IMR-90 (cell line): Measurements from ENCODE around the gene MAEA. TPM values are rescaled to one million over a fixed set of nuclear protein-coding genes. Genes with fewer than 3 reads are reported as not detected.

ENCODE experiments used
- ATAC-seq: fragments of 200-7000 bp; cut with Tn5 transposase; 2 replicates; pipeline ENCODE4 v1.9.1; 2020; ENCODE audit warnings: low read depth, mild to moderate bottlenecking, moderate library complexity
- BruUV-seq: library from RNA; stranded (reverse); fragments of 400-500 nt; replicated peaks from 2 replicates; lab custom pipeline; 2021; lab: Mats Ljungman, UMichigan
- CTCF ChIA-PET: fragments of 300-600 bp; formaldehyde crosslinking; extraction: SDS; loops from one replicate; lab custom pipeline; 2021; ENCODE audit warnings: antibody characterized with exemption; lab: Yijun Ruan, JAX
- POLR2A ChIA-PET: fragments of 300-600 bp; sonication (Branson Sonifier 250); formaldehyde crosslinking; loops from one replicate; lab custom pipeline; 2022; ENCODE audit warnings: antibody characterized with exemption; ENCODE audit not compliant: unreplicated experiment; lab: Charles Lee
- DNase-seq: peaks from one replicate; pipeline ENCODE4 v3.0.0; 2013
- H2AFZ ChIP-seq: replicated peaks from 2 replicates; pipeline ENCODE3; 2013; ENCODE audit warnings: low read length, mild to moderate bottlenecking; ENCODE audit not compliant: poor library complexity
- H2AK5ac ChIP-seq: 2 replicates; pipeline ENCODE4 v1.6.1; 2013; ENCODE audit warnings: low read depth, low read length, inconsistent platforms
- H2AK9ac ChIP-seq: replicated peaks from 2 replicates; pipeline ENCODE3; 2013; ENCODE audit warnings: mild to moderate bottlenecking, low read depth, low read length, moderate library complexity; ENCODE audit not compliant: poor library complexity
- H2BK120ac ChIP-seq: 2 replicates; pipeline ENCODE4 v1.6.1; 2013; ENCODE audit warnings: low read depth, low read length, inconsistent platforms
- H2BK15ac ChIP-seq: 3 replicates; pipeline ENCODE4 v1.6.1; 2013; ENCODE audit warnings: low read depth, low read length, inconsistent platforms
- H2BK20ac ChIP-seq: 2 replicates; pipeline ENCODE4 v1.6.1; 2013; ENCODE audit warnings: low read depth, mild to moderate bottlenecking, inconsistent platforms, low read length, moderate library complexity
- H2BK5ac ChIP-seq: 2 replicates; pipeline ENCODE4 v1.6.1; 2013; ENCODE audit warnings: mild to moderate bottlenecking, low read depth, low read length, inconsistent platforms; ENCODE audit not compliant: poor library complexity, severe bottlenecking
- H3K14ac ChIP-seq: replicated peaks from 2 replicates; pipeline ENCODE4 v1.6.1; 2013; ENCODE audit warnings: low read depth, low read length, inconsistent platforms
- H3K18ac ChIP-seq: 2 replicates; pipeline ENCODE4 v1.6.1; 2013; ENCODE audit warnings: low read depth, low read length, control low read depth
- H3K23ac ChIP-seq: 2 replicates; pipeline ENCODE4 v1.6.1; 2013; ENCODE audit warnings: low read depth, low read length, inconsistent platforms
- H3K27ac ChIP-seq: 2 replicates; pipeline ENCODE4 v1.5.1; 2013; ENCODE audit warnings: mild to moderate bottlenecking, control low read depth, low read length; ENCODE audit not compliant: insufficient read depth
- H3K27me3 ChIP-seq: 2 replicates; pipeline ENCODE4 v1.6.1; 2013; ENCODE audit warnings: low read length; ENCODE audit not compliant: control insufficient read depth, insufficient read depth
- H3K36me3 ChIP-seq: 2 replicates; pipeline ENCODE4 v1.6.1; 2013; ENCODE audit warnings: low read length, mixed read lengths; ENCODE audit not compliant: control insufficient read depth, insufficient read depth
- H3K4ac ChIP-seq: 2 replicates; pipeline ENCODE4 v1.6.1; 2013; ENCODE audit warnings: low read depth, low read length, inconsistent platforms
- H3K4me1 ChIP-seq: 2 replicates; pipeline ENCODE4 v1.6.1; 2013; ENCODE audit warnings: low read length, mixed read lengths; ENCODE audit not compliant: control insufficient read depth, insufficient read depth
- H3K4me2 ChIP-seq: 2 replicates; pipeline ENCODE4 v1.6.1; 2013; ENCODE audit warnings: low read depth, mild to moderate bottlenecking, control low read depth, low read length, moderate library complexity
- H3K4me3 ChIP-seq: 2 replicates; pipeline ENCODE4 v1.5.1; 2013; ENCODE audit warnings: low read depth, mild to moderate bottlenecking, control low read depth, low read length, moderate library complexity; ENCODE audit not compliant: insufficient read depth
- H3K56ac ChIP-seq: 2 replicates; pipeline ENCODE4 v1.6.1; 2013; ENCODE audit warnings: low read length, inconsistent platforms; ENCODE audit not compliant: insufficient read depth; ENCODE audit errors: extremely low read depth
- H3K79me1 ChIP-seq, 2 experiments: 2 replicates each; pipeline ENCODE4 v1.6.1; 2013; ENCODE audit warnings: low read length in 2 of 2, inconsistent platforms in 1 of 2, low read depth in 1 of 2
- H3K9ac ChIP-seq: 2 replicates; pipeline ENCODE4 v1.6.1; 2013; ENCODE audit warnings: low read depth, low read length, control low read depth
- H3K9me1 ChIP-seq: 2 replicates; pipeline ENCODE4 v1.6.1; 2013; ENCODE audit warnings: low read length, inconsistent platforms; ENCODE audit not compliant: insufficient read depth
- H3K9me3 ChIP-seq: 2 replicates; pipeline ENCODE4 v1.6.1; 2013; ENCODE audit warnings: low read length; ENCODE audit not compliant: control insufficient read depth, insufficient read depth
- H4K20me1 ChIP-seq: 2 replicates; pipeline ENCODE4 v1.6.1; 2013; ENCODE audit warnings: low read length, inconsistent platforms; ENCODE audit not compliant: insufficient read depth
- H4K5ac ChIP-seq: 2 replicates; pipeline ENCODE4 v1.6.1; 2013; ENCODE audit warnings: mild to moderate bottlenecking, low read depth, low read length, control low read depth
- H4K8ac ChIP-seq, 2 experiments: 2 replicates each; pipeline ENCODE4 v1.6.1; 2013; ENCODE audit warnings: low read depth in 2 of 2, low read length in 2 of 2, control low read depth in 1 of 2, inconsistent platforms in 1 of 2
- H4K91ac ChIP-seq: 2 replicates; pipeline ENCODE4 v1.6.1; 2013; ENCODE audit warnings: low read depth, low read length, inconsistent platforms; ENCODE audit not compliant: insufficient read depth
- BHLHE40 ChIP-seq: fragments of 150-350 bp; IDR thresholded peaks from 2 replicates; pipeline ENCODE4 v1.6.1; 2016; ENCODE audit warnings: mild to moderate bottlenecking, low read depth, low read length
- CEBPB ChIP-seq: IDR thresholded peaks from 2 replicates; pipeline ENCODE4 v1.6.1; 2012; ENCODE audit warnings: low read depth, low read length, improper control_type of control experiment
- CTCF ChIP-seq: conservative IDR thresholded peaks from 2 replicates; pipeline ENCODE4 v1.5.1; 2012; ENCODE audit warnings: mild to moderate bottlenecking, low read depth, low read length, improper control_type of control experiment
- FOS ChIP-seq: fragments of 150-350 bp; IDR thresholded peaks from 2 replicates; pipeline ENCODE4 v1.6.1; 2016; ENCODE audit warnings: low read depth, low read length
- MAFK ChIP-seq: IDR thresholded peaks from 2 replicates; pipeline ENCODE4 v1.6.1; 2012; ENCODE audit warnings: low read depth, low read length, improper control_type of control experiment
- MAZ ChIP-seq: IDR thresholded peaks from 2 replicates; pipeline ENCODE4 v1.6.1; 2012; ENCODE audit warnings: low read depth, mild to moderate bottlenecking, low read length, improper control_type of control experiment, moderate library complexity, borderline replicate concordance
- MXI1 ChIP-seq: IDR thresholded peaks from 2 replicates; pipeline ENCODE4 v1.6.1; 2012; ENCODE audit warnings: low read depth, mild to moderate bottlenecking, low read length, moderate library complexity, borderline replicate concordance
- NFE2L2 ChIP-seq: fragments of 150-350 bp; IDR thresholded peaks from 2 replicates; pipeline ENCODE4 v1.6.1; 2016; ENCODE audit warnings: low read depth, mild to moderate bottlenecking, low read length
- POLR2A ChIP-seq: IDR thresholded peaks from 2 replicates; pipeline ENCODE4 v1.6.1; 2012; ENCODE audit warnings: mild to moderate bottlenecking, low read depth, low read length
- RCOR1 ChIP-seq: IDR thresholded peaks from 2 replicates; pipeline ENCODE4 v1.6.1; 2012; ENCODE audit warnings: mild to moderate bottlenecking, low read length, improper control_type of control experiment; ENCODE audit not compliant: insufficient replicate concordance
- SMC3 ChIP-seq: fragments of 150-350 bp; IDR thresholded peaks from 2 replicates; pipeline ENCODE4 v1.6.1; 2016; ENCODE audit warnings: low read depth, mild to moderate bottlenecking, antibody characterized with exemption, low read length, moderate library complexity
- WGBS, 2 experiments: methylation state at CpG; one replicate each; pipeline versions ENCODE4 v1.1.5 to v1.1.7; 2013; ENCODE audit warnings: missing lambda C conversion rate in 2 of 2; ENCODE audit not compliant: insufficient read length in 1 of 2; ENCODE audit errors: extremely low coverage in 2 of 2; 5-methylcytosine and 5-hydroxymethylcytosine counted together
- dilution Hi-C: fragments of 300-500 bp; cut with HindIII; formaldehyde crosslinking; loops from one replicate; pipeline ENCODE4 v1.14.3; 2018; ENCODE audit warnings: low sequenced_read_pairs; ENCODE audit not compliant: unreplicated experiment
- in situ Hi-C: fragments of 300-500 bp; cut with MboI; formaldehyde crosslinking; loops from 3 replicates; pipeline ENCODE4 v1.14.3; 2019; ENCODE audit warnings: low sequenced_read_pairs, inconsistent platforms, mixed read lengths
- intact Hi-C: fragments of 100-400 bp; cut with micrococcal nuclease; formaldehyde crosslinking; loops from 2 replicates; pipeline ENCODE4 v1.10.0; 2022
- polyA plus RNA-seq, 3 experiments: library from polyadenylated mRNA; depleted of rRNA; stranded (reverse); fragments of >200 nt; gene quantifications; 2 replicates each; pipeline ENCODE4 v1.2.3, GENCODE V29; 2012; ENCODE audit warnings: low replicate concordance in 1 of 3
- total RNA-seq: library from RNA; depleted of rRNA; stranded (reverse); fragments of >200 nt; gene quantifications from 2 replicates; pipeline ENCODE4 v1.2.3, GENCODE V29; 2012

The MAEA gene
- total and polyA plus RNA-seq, 2 of the 4 experiments (the other 2 are of a cell fraction): 61.5 to 108 TPM

GRCh38 chr4:1345903-1346780 is 56.5 kb downstream of the MAEA start (continued):
- TF ChIP-seq SMC3: no peak
- TF ChIP-seq RCOR1: no peak

DNA sequence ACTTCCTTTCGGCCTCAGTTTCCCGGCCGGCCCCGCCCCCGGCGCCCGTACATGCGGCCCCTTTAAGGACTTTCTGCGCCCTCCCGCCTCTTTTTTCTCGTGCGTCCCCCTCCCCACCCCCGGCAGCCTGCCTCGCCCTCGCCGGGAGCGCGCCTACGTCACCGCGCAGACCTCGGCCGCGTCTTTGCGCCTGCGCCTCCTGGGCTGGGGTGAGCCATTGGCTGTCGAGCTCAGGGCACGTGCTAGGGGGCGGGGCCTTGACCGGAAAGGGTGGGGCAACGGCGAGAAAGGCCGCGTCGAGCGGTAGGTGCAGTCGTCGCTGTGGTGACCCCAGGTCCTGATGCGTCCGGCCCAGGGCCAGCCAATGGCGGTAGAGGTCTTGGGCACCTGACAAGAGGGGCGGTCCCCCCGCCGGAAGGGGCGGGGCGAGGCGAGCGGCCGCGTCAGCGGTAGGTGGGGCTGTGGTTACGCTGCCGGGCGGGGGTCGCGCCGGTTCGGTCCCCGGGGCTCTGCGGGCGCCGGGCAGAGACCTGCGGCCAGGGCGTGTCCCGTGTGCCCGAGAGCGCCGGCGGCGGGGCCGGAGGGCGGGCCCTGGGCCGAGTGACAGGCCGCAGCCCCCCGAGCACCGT is 57.2 kb downstream of the MAEA start, which contains the start of gene UVSSA:
Gene UVSSA, plus strand, starts transcription at position 428 of the 629 bp plus-strand sequence. CDS start 884 bp downstream, outside the sequence.
- H3K9me3 ChIP-seq: no peaks in the 10 kb centered on the region
- no TSS peak for BruUV-seq
- peak within 1 kb of the TSS; percentile 99 for H2AK9ac ChIP-seq
- peak within 1 kb of the TSS; percentile 94 for H3K9ac ChIP-seq
- no peak within 1 kb of the TSS for H2BK15ac ChIP-seq
- intact Hi-C loops: loop anchor here (1.0 to 5.0 kb wide), 4 partner anchors 38 to 335 kb away; partner anchors contain the start of genes CTBP1 and FGFRL1
- H4K5ac ChIP-seq: peak within 1 kb of the TSS; percentile 77
- in situ Hi-C loops: no loop called here
- H2BK5ac ChIP-seq: peak within 1 kb of the TSS; percentile 90
- POLR2A ChIA-PET: interaction anchor here (1.1 kb wide), 2 partner anchors 9 to 100 kb away, joined by 3 read pairs; no protein-coding TSS in a partner anchor
- H3K4me3 ChIP-seq: peak within 1 kb of the TSS; percentile 84
- H3K79me1 ChIP-seq: peaks cover 31 to 53% of the 10 kb centered on the region in 2 experiments
- H3K14ac ChIP-seq: peak within 1 kb of the TSS; percentile 93
- dilution Hi-C loops: no loop called here
- 1% methylated on average over 30 of the region's 76 CpGs; no CpG with 5 or more reads in 1 of the 2 experiments for WGBS, 2 experiments
- H3K56ac ChIP-seq: peak within 1 kb of the TSS; percentile 80
- H3K18ac ChIP-seq: peak within 1 kb of the TSS; percentile 21; the same call in 1 of the 2 replicates
- H3K4me1 ChIP-seq: peaks cover 5% of the 10 kb centered on the region
- peak within 1 kb of the TSS; percentile 94 for H3K27ac ChIP-seq
- H2AK5ac ChIP-seq: peak within 1 kb of the TSS; percentile 94
- H3K36me3 ChIP-seq: peaks cover 8% of the 10 kb centered on the region; the same call in 1 of the 2 replicates
- H3K9me1 ChIP-seq: peaks cover 9% of the 10 kb centered on the region; the same call in 1 of the 2 replicates
- peak within 1 kb of the TSS; percentile 94 for H2AFZ ChIP-seq
- CTCF ChIA-PET: interaction anchor here (0.9 kb wide), 1 partner anchor 216 kb away, joined by 4 read pairs; no protein-coding TSS in a partner anchor
- no peaks in the 10 kb centered on the region for H3K27me3 ChIP-seq
- H4K91ac ChIP-seq: peak within 1 kb of the TSS; percentile 83
- H3K4me2 ChIP-seq: peak within 1 kb of the TSS; percentile 98
- H3K4ac ChIP-seq: peak within 1 kb of the TSS; percentile 89
- H4K8ac ChIP-seq: peak within 1 kb of the TSS; percentile 94 to 96
- no peak within 1 kb of the TSS for H2BK20ac ChIP-seq
- peak within 1 kb of the TSS; percentile 93; the same call in 1 of the 2 replicates for H3K23ac ChIP-seq
- ATAC-seq (peak; percentile 91), DNase-seq (peak; percentile 99)
- peak within 1 kb of the TSS; percentile 61; the same call in 1 of the 2 replicates for H2BK120ac ChIP-seq
- H4K20me1 ChIP-seq: peaks cover 5% of the 10 kb centered on the region; the same call in 1 of the 2 replicates
- TF ChIP-seq FOS: 0 out of 2 replicates have a peak, but pooled peaks have one; percentile 2
- TF ChIP-seq CTCF: no peak
- no peak; the same call in 1 of the 2 replicates for TF ChIP-seq MXI1
- no peak for TF ChIP-seq MAFK
- no peak; the same call in none of the 2 replicates for TF ChIP-seq POLR2A
- TF ChIP-seq CEBPB: peak; percentile 16; the same call in 1 of the 2 replicates
- TF ChIP-seq MAZ: peak; percentile 76; the same call in 1 of the 2 replicates
- peak; percentile 98 for TF ChIP-seq BHLHE40
- no peak for TF ChIP-seq NFE2L2
- TF ChIP-seq SMC3: no peak
- no peak for TF ChIP-seq RCOR1
